Heart right ventricle (tissue), 16 donors: Measurements from ENCODE around the gene IL5RA. TPM values are rescaled to one million over a fixed set of nuclear protein-coding genes. Genes with fewer than 3 reads are reported as not detected.

Experiments
- ATAC-seq, 8 donors: fragments of 200-7000 bp; cut with Tn5 transposase; one replicate each; pipeline ENCODE4 v1.9.1; 2020; ENCODE audit warnings: mild to moderate bottlenecking in 8 of 8, moderate library complexity in 8 of 8, moderate number of reproducible peaks in 1 of 8
- DNase-seq, 2 donors: peaks; one replicate each; pipeline ENCODE4 v3.0.0-alpha.2; 2020
- H3K27ac ChIP-seq, 10 donors: fragments of 200-600 bp; sonication (generic) in 2 of 10; one replicate each; pipeline versions ENCODE4 v1.5.0 to v1.8.0; 2020 to 2022; ENCODE audit warnings: mild to moderate bottlenecking in 3 of 10
- H3K27me3 ChIP-seq, 7 donors: fragments of 200-600 bp; one replicate each; pipeline ENCODE4 v1.8.0; 2021 to 2022; ENCODE audit warnings: mild to moderate bottlenecking in 2 of 7
- H3K36me3 ChIP-seq, 9 donors: fragments of 200-600 bp; sonication (generic) in 1 of 9; one replicate each; pipeline versions ENCODE4 v1.5.0 to v1.8.0; 2020 to 2022; ENCODE audit warnings: mild to moderate bottlenecking in 2 of 9
- H3K4me1 ChIP-seq, 9 donors: fragments of 200-600 bp; sonication (generic) in 1 of 9; one replicate each; pipeline versions ENCODE4 v1.5.0 to v1.8.0; 2020 to 2022; ENCODE audit warnings: mild to moderate bottlenecking in 4 of 9
- H3K4me3 ChIP-seq, 10 donors: fragments of 200-600 bp; sonication (generic) in 2 of 10; one replicate each; pipeline versions ENCODE4 v1.5.0 to v1.8.0; 2020 to 2022; ENCODE audit warnings: mild to moderate bottlenecking in 7 of 10, moderate library complexity in 2 of 10
- H3K9me3 ChIP-seq, 11 donors: fragments of 200-600 bp in 10 of 11; sonication (generic) in 2 of 11; one replicate each; pipeline versions ENCODE4 v1.5.0 to v1.8.0; 2013 to 2022; ENCODE audit warnings: mild to moderate bottlenecking in 2 of 11, control low read depth in 1 of 11, moderate library complexity in 1 of 11
- WGBS, 2 donors: extraction: QIAGEN DNeasy Blood & Tissue Kit; methylation state at CpG; one replicate each; pipeline ENCODE4 v1.1.7; 2013; ENCODE audit warnings: inconsistent platforms in 1 of 2; 5-methylcytosine and 5-hydroxymethylcytosine counted together
- intact Hi-C, 10 donors: fragments of 100-400 bp; cut with DNase I; formaldehyde crosslinking; loops; one replicate each; pipeline versions ENCODE4 v1.11.1 to v1.14.2; 2022
- polyA plus RNA-seq, 2 donors: library from polyadenylated mRNA; stranded (reverse); fragments of 200-250 nt; gene quantifications; one replicate each; pipeline ENCODE4 v1.2.3, GENCODE V29; 2013
- total RNA-seq, 10 donors: library from RNA; stranded (reverse); fragmentation: NEBNext Ultra II Directional in 3 of 10; extraction: Animal tissue kit (Norgen Biotek cat#: 25700) in 3 of 10; gene quantifications; one replicate each; pipeline versions ENCODE4 v1.2.1 to v1.2.4, GENCODE V29; 2021 to 2023
- TF ChIP-seq, protein P1 (sequence below), 9 donors: fragments of 200-600 bp; sonication (generic) in 2 of 9; IDR thresholded peaks; one replicate each; pipeline versions ENCODE4 v1.5.0 to v1.8.0; 2021 to 2022; ENCODE audit warnings: antibody characterized with exemption in 9 of 9, mild to moderate bottlenecking in 5 of 9, moderate library complexity in 1 of 9
- donor health status: Arrhythmogenic right ventricular cardiomyopathy.
- donor health status: ischemic (EF 13 %, LVEDD 7.1; RV severe dilation, severe dysfunction).
- donor health status: healthy with polysubstance abuse.
- donor health status: DM: no; HTN: yes; CAD: no.
- donor health status: DM: no; HTN: no; CAD: no.
- donor health status: ischemic (EF 25% LVEDD 6.9; RV normal size, moderate dysfunction).
- donor health status: ischemic (EF 25% LVEDD 5.7; RV mildly dilated, moderate dysfunction).
- donor health status: healthy.
- donor health status: DM: yes; HTN: yes; CAD: no.
- donor health status: Ischemic cardiomyopathy.
- donor health status: ischemic (EF 35%, LVEDD 5.7; RV mildly dilated, moderate dysfunction).
- donor health status: nonischemic (EF 11% LVEDD 7.7; RV severe dilation, severe dysfunction).
- donor health status: DM: yes; HTN: yes; CAD: no.
- donor health status: PGD.
- donor health status: ischemic (EF 29% LVEDD 5.4; RV normal size, mild dysfunction).
- donor health status: nonischemic (EF 23%, LVEDD 6.1; RV moderate dilation, normal function).

IL5RA gene
- total and polyA plus RNA-seq, 12 donors, result 0.07 to 1.1 (median 0.23) TPM; not detected in 5

DNA sequence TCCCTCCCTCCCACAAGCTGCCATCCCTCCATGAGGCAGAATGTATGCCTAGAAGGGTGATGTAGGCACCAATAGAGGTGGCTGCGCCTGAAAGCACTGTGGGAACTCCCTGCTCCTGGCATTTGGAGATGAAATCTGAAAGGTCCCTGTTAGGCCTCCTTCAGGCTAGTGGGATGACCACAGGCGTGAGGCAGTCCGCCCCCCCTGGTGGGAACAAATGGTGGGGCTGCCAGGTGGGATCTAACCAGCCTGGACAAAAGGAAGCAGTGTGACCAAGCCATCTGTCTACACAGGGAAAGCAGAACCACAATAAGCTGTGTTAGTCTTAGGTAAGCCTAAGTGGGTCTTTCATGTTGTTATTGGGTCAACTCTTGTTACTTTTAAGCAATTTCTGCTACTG lies 25.3 kb downstream of the IL5RA start:
- Histone ChIP-seq H3K27me3 (peaks cover 0 to 6% (median 0%) of the 10 kb centered on the region in 7 donors), H3K36me3 (no peaks in the 10 kb centered on the region), H3K4me1 (no peaks in the 10 kb centered on the region), H3K9me3 (no peaks in the 10 kb centered on the region), H3K27ac (peak overlapping the region in 1 of 10 donors; percentile 20), H3K4me3 (no peak overlapping the region)
- WGBS, 2 donors, result 88 to 92% methylated on average over 3 of the region's 3 CpGs
- intact Hi-C loops, result no loop called here
- ATAC-seq (no peak), DNase-seq (no peak)
- TF ChIP-seq, protein P1, sequence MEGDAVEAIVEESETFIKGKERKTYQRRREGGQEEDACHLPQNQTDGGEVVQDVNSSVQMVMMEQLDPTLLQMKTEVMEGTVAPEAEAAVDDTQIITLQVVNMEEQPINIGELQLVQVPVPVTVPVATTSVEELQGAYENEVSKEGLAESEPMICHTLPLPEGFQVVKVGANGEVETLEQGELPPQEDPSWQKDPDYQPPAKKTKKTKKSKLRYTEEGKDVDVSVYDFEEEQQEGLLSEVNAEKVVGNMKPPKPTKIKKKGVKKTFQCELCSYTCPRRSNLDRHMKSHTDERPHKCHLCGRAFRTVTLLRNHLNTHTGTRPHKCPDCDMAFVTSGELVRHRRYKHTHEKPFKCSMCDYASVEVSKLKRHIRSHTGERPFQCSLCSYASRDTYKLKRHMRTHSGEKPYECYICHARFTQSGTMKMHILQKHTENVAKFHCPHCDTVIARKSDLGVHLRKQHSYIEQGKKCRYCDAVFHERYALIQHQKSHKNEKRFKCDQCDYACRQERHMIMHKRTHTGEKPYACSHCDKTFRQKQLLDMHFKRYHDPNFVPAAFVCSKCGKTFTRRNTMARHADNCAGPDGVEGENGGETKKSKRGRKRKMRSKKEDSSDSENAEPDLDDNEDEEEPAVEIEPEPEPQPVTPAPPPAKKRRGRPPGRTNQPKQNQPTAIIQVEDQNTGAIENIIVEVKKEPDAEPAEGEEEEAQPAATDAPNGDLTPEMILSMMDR (IDR thresholded peaks at IDR 0.05), result no peak

DNA sequence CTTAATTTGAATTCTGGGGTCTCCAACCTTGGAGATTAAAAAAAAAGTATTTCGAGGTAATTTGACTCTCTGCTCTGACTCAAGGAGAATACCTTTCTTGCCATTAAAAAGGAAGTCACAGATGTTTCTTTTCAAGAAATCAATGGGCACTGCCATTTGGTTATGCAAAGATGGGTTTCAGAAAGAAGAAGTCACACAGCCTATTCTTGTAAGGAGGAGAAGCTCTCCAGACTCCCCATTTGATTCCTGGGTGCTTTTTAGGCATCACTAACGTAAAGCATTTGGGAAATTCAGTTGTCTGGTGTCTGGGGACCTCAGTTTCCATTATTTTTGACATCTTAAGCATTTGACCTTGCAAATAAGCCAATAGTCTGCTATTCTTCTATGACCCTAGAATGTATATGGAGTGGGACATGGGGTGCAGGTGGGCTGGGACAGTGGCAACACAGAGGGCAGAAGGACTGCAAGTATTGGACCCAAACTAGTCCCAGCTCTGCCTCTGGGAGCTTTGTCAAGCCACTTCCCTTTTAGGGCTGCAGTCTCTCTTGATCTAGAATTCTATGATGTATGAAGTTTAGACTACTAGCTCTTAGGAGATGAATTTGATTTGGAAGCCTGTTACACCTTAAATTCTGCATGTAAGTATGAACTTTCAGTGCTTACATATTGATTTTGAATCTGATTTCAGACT lies 27.8 kb downstream of the IL5RA start:
- Histone ChIP-seq H3K36me3 (no peaks in the 10 kb centered on the region), H3K4me1 (no peaks in the 10 kb centered on the region), H3K27me3 (peaks cover 0 to 6% (median 0%) of the 10 kb centered on the region in 7 donors), H3K4me3 (no peak overlapping the region), H3K27ac (no peak overlapping the region), H3K9me3 (no peaks in the 10 kb centered on the region)
- DNase-seq (no peak), ATAC-seq (no peak)
- intact Hi-C loops, result no loop called here
- 79 to 85% methylated on average over 2 of the region's 2 CpGs for WGBS, 2 donors
- TF ChIP-seq, protein P1 (IDR thresholded peaks at IDR 0.05), result no peak

DNA sequence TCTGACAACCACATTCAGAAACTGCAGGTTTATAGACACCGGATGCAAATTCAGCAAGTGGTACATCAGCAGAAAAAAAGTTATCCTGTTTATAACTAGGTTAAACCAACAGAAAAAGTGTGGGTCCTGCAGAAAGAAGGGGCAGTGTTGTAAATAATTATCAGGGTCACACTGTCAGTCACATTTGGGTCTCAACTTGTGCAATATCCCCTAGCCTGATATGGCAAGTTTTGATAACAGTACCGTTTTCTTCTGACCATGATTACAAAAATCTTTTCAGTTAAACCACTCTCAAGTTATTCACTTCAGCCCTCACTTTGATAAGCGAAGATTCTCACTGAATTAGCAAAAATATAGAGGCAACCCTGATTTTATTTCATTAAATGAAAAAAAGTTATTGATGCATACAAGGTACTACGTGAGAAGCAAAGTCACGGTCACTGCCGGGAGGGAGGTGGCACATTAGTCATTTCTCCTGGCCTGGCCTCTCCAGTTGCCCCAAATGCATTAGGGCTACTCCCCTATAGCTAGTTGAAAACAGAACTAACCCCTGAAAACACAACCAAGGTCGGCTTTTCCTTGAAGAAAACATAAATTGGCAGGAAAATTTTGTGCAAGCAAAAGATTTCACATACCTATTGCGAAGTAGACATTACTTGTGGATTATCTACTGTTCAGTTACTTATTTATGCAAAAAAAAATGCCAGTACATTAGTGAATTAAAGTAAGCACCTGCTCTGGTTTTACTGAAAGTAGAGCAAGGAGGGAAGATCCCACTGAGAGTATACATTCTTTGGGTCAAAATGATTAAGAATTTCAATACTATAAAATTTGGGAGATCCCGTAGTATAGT lies 28.6 kb downstream of the IL5RA start:
- TF ChIP-seq, protein P1 (IDR thresholded peaks at IDR 0.05), result no peak
- intact Hi-C loops, result no loop called here
- Histone ChIP-seq H3K4me1 (no peaks in the 10 kb centered on the region), H3K27ac (no peak overlapping the region), H3K9me3 (no peaks in the 10 kb centered on the region), H3K4me3 (no peak overlapping the region), H3K27me3 (peaks cover 0 to 6% (median 0%) of the 10 kb centered on the region in 7 donors), H3K36me3 (no peaks in the 10 kb centered on the region)
- DNase-seq, result no peak
- ATAC-seq, result no peak
- WGBS, 2 donors, result 76 to 81% methylated on average over 9 of the region's 9 CpGs

DNA sequence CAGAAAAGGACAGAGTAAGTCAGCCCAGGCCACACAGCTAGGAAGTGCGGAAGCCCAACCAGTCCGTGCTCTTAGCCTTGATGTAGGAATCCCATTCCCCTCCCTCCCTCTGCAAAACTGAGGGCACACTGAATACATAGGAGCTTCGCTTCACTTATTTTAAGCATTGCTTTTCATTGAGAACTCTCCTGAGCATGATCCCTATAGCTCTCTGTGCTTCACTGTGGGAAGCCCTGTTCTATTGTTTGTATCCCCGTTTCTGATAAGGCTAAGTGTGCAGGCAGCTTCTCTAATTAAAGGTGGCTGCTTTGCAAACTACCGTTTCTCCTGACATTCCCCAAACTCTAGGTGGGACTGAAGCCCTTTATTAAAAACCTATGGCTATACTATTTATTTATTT lies 29.9 kb downstream of the IL5RA start:
- Histone ChIP-seq H3K4me1 (no peaks in the 10 kb centered on the region), H3K27me3 (peaks cover 0 to 6% (median 0%) of the 10 kb centered on the region in 7 donors), H3K4me3 (no peak overlapping the region), H3K9me3 (no peaks in the 10 kb centered on the region), H3K36me3 (no peaks in the 10 kb centered on the region), H3K27ac (no peak overlapping the region)
- no peak for DNase-seq
- WGBS, 2 donors, result 51 to 55% methylated on average over 5 of the region's 5 CpGs
- ATAC-seq, result no peak
- intact Hi-C loops, result no loop called here
- TF ChIP-seq, protein P1 (IDR thresholded peaks at IDR 0.05), result no peak
